T-helper 2 cell treated with Interferon-gamma antibody and Interleukin-4, amounts not matched to agents 100 ng/mL and 5 ng/mL, for 36 hours (primary cell): Measurements from ENCODE around the gene SLC12A6. TPM values are rescaled to one million over a fixed set of nuclear protein-coding genes. Genes with fewer than 3 reads are reported as not detected.

Source experiments
- intact Hi-C: fragments of 100-400 bp; cut with micrococcal nuclease; formaldehyde crosslinking; loops from one replicate; pipeline ENCODE4 v1.15.1; 2023
- total RNA-seq: library from RNA; stranded (reverse); gene quantifications from 2 replicates; pipeline ENCODE4 v1.2.3, GENCODE V29; 2022

The SLC12A6 gene
- total RNA-seq, 1 donor from 2014 or later: 43.4 TPM

DNA sequence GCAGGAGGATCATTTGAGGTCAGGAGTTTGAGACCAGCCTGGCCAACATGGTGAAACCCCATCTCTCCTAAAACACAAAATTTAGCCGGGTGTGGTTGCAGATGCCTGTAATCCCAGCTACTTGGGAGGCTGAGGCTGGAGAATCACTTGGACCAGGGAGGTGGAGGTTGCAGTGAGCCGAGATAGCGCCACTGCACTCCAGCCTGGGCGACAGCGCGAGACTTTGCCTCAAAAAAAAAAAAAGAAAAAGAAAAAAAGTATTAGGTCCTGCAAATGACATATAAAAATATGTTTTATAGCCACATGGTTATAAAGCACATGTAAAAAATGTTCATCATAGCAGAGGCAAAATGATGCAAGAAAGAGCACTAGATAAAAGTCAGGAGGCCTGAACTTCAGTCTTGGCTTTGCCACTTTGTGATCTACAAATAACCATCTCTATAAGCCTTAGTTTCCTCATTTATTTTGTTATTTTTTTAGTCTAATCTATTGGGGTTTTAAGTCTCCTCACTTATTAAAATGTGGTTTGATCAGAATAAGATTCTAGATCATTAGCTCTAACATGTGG is 4.9 kb downstream of the SLC12A6 start:
- intact Hi-C loops: no loop called here

GRCh38 chr15:34331809-34332208 is 5.8 kb downstream of the SLC12A6 start:
- intact Hi-C loops: no loop called here

DNA sequence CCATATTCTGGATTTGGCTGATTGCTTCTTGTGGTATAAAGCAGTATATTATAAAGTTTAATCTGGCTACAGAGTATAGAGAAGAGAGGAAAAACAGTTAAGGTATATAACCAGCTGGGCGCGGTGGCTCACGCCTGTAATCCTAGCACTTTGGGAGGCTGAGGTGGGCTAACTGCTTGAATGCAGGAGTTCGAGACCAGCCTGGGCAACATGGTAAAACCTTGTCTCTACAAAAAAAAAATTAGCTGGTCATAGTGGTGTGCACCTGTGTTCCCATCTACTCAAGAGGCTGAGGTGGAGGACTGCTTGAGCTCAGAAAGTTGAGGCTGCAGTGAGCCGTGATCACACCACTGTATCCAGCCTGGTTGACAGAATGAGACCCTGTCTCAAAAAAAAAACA is 7.3 kb downstream of the SLC12A6 start:
- intact Hi-C loops: no loop called here

DNA sequence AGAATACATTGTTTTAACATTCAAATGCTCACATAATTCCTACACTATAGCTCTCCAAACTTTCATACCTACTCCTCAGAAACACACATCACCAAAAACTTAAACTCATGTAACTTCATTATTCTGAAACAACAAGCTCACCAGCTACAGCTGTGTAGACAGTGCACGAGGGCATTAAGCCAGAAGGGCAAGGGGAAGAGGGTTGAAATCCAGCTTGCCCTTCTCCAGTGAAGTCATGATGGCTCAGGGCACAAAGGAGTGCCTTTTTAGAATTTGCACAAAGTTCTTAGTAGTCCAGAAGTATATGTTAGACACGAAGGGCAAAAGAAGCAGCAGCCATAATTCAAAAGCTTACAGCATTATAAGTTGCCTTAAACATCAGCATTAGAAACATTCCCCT is 8.6 kb downstream of the SLC12A6 start:
- intact Hi-C loops: no loop called here

DNA sequence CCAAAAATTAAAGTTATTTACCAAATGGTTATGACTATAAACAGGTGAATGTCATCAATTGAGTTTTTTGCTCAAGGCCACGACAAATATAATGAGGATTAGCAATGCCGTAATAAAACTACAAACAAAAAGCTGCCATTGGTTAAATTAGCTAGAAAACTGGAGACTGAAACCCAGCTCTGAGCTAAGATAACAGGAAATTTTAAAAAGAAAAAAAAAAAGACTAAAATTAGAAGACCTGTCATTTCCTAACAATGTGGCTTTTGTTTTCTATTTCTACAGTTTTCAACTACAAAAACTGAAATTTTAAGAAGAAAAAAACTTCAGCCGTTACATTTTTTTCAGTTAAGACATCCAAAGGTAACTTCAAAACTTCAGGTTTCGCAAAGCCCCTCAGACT is 9.7 kb downstream of the SLC12A6 start:
- intact Hi-C loops: no loop called here

GRCh38 chr15:34325368-34325767 is 12.2 kb downstream of the SLC12A6 start:
- intact Hi-C loops: no loop called here

GRCh38 chr15:34324933-34325332 is 12.6 kb downstream of the SLC12A6 start:
- intact Hi-C loops: no loop called here

- intact Hi-C loops: no loop called here
These were observed 14.4 kb downstream of the SLC12A6 start for GRCh38 chr15:34323217-34323616.

DNA sequence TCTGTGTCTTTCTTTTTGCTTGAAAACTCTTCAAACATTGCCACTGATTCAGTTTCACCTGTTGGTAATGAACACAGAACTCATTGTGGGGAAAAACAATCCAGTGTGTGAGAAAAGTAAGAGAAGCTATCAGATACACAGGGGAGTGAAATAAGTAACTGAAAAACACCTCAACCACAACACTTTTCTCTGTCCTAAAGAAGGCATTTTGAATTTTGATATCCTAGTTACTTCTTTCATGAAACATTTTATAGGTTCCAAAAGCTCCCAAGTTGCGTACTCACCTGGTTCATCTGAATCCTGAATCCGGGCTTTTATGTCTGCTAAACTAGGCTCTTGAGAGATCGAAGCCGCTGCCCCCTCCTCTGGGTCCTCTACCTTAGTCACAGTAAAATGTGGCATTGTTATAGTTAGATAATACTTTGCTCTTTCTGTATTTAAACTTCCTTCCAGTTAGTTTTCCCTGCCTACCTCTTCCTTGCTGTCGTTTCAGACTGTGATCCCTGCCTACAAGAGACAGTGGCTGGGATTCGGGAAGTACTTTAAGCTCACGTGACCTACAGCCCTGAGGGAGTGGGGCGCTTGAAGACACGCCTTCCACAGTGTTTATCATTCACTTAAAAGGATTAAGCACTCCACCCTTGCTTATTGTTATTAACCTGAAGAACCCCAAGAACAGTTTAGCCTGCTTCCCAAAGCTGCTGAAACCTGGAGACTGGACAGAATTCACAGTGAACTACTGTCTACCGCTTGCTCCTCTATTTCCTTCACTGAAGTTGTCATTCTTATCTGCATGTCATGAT is 19.1 kb downstream of the SLC12A6 start:
- intact Hi-C loops: no loop called here

DNA sequence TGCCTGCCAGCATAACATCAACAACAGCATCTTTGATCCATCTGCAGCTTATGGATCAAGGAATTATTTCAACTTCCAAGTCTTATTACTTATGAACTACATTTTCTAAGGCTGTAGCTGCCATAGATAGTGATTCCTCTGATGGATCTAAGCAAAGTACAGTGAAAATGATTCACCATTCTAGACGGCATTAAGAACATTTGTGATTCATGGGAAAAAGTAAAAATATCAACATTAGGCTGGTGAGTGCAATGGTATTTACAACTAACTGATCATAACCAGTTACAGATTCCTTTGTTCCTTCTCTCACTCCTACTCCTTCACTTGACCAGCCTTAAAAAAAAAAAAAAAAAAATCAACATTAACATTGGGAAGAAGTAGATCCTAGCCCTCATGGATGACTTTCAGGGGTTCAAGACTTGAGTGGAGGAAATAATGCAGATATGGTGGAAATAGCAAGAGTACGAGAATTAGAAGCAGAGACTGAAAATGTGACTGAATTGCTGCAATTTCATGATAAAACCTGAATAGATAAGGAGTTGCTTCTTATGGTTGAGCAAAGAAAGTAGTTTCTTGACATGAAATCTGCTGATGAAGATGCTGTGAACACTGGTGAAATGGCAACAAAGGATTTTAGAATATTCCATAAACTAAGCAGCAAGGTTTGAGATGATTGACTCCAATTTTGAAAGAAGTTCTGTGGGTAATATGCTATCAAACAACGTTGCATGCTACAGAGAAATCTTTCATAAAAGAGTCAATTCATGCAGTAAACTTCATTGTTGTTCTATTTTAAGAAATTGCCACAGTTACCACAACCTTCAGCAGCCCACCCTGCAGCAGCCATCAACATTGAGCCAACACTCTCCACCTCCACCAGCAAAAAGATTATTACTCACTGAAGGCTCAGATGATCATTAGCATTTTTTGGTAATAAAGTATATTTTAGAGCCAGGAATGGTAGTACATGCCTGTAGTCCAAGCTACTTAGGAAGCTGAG is 22.8 kb downstream of the SLC12A6 start:
- intact Hi-C loops: no loop called here

DNA sequence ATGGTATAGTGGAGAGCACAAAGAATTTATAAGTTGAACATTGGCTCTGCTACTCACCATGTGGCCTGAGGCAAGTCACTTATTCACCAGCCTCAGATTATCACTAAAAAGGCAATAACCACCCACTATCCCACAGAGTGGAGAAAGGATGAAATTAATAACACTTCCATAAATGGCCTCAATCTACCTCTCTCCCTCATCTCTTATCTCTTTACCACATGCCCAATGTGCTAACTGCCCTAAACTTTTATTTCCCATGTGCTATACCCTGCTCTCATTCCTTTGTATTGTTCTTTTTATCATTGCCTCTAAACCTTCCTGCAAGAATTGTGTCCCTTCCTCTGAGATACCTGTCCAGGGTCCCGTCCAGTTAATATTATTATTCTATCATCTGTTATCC is 26.0 kb downstream of the SLC12A6 start:
- intact Hi-C loops: no loop called here

GRCh38 chr15:34304613-34305012 is 33.0 kb downstream of the SLC12A6 start:
- intact Hi-C loops: no loop called here

- intact Hi-C loops: no loop called here
These were observed 36.5 kb downstream of the SLC12A6 start for GRCh38 chr15:34301058-34301457.

DNA sequence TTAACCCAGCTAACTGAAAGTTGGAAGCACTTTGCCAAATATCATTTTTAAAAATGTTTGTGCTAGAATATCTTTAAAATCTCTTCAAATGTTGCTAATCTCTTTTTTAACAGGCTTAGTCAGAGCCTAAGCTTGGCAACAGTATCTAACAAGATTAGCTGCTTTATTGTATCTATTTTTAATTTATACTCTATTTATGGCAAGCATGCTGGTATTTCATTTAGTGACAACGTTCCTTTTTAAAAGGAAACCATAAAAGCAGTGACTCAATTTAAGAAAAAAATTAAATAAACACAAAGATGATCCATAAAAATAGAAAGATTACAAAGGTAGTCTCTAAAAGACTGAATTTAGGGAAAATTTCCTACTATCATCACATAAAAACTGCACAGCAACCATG is 40.5 kb downstream of the SLC12A6 start:
- intact Hi-C loops: no loop called here

DNA sequence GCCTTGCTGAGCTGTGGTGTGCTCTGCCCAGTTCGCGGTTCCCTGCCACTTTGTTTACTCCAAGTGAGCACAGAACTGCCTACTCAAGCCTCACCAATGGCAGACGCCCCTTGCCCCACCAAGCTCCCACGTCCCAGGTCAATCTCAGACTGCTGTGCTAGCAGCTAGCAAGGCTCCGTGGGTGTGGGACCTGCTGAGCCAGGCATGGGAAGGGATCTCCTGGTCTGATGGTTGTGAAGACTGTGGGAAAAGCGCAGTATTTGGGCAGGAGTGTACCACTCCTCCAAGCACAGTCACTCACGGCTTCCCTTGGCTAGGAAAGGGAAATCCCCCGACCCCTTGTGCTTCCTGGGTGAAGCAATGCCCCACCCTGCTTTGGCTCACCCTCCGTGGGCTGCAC is 45.0 kb downstream of the SLC12A6 start:
- intact Hi-C loops: no loop called here

DNA sequence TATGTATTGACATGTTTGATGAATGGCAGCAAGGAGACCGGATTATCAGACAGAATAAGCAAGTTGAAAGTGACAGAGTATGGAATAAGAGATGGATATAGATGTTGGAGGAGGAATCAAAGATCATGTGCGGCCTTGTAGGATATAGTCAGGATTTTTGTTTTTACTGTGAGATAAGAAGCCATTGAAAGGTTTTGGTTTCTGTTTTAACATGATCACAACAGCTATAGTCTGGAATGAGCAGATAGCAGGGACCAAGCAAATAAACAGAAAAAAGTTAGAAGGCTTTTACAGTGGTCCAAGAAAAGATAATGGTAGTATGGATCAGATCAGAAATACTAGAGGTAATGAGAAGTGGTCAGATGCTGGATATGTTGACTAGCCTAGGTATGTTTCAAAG is 52.6 kb downstream of the SLC12A6 start:
- intact Hi-C loops: no loop called here

DNA sequence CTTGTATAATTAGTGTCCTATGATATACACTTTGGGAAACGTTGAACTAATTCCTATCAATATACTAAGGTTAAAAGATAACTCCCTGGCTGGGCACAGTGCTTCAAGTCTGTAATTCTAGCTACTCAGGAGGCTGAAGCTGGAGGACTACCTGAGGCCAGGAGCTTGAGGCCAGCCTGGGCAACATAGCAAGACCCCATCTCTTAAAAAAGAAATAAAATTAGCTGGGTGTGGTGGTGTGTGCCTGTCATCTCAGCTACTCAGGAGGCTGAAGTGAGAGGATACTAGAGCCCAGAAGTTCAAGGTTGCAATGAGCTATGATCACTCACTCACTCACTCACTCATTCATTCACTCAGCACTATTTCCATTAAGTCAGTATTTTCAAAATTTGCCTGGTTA is 55.2 kb downstream of the SLC12A6 start:
- intact Hi-C loops: no loop called here

- intact Hi-C loops: no loop called here
These were observed 57.4 kb downstream of the SLC12A6 start for GRCh38 chr15:34280193-34280592.

GRCh38 chr15:34279368-34279767 is 58.2 kb downstream of the SLC12A6 start:
- intact Hi-C loops: no loop called here

DNA sequence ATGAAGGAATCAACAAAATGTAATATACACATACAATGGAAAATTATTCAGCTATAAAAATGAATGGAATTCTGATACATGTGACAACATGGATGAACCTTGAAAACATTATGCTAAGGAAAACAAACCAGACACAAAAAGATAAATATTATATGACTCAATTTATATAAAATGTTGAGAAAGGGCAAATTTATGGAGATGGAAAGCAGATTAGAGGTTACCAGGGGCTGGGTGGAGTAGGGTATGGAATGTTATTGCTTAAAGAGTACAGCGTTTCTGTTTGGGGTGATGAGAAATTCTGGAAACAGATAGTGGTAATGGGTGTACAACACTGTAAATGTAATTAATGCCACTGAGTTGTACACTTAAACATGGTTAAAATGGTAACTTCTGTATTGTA is 61.9 kb downstream of the SLC12A6 start:
- intact Hi-C loops: no loop called here

- intact Hi-C loops: no loop called here
These were observed 62.4 kb downstream of the SLC12A6 start for GRCh38 chr15:34275154-34275553.

DNA sequence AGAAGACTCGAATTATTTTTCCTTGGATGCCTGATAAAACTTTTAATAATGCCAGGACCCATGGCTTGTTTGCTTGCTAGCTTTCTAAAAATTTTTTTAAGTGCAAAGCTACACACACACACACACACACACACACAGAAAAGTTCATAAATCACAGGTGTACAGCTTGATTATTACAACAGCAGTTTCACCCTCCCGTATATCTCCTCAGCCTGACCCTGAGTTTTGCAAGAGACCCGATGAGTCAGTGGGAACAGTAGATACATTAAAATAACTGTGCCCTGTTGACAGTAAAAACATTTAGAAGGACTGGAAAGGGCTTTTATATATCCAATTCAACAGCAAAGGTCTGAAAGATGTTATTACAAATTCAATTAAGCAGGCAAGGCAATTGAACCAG is 66.1 kb downstream of the SLC12A6 start:
- intact Hi-C loops: no loop called here
